HS-27A (cell line): ENCODE data around the gene HUS1.

Experiments used
- DNase-seq: peaks from one replicate; pipeline ENCODE4 v3.0.0-alpha.2; 2012; ENCODE audit warnings: low read depth, missing footprints

Gene HUS1

DNA sequence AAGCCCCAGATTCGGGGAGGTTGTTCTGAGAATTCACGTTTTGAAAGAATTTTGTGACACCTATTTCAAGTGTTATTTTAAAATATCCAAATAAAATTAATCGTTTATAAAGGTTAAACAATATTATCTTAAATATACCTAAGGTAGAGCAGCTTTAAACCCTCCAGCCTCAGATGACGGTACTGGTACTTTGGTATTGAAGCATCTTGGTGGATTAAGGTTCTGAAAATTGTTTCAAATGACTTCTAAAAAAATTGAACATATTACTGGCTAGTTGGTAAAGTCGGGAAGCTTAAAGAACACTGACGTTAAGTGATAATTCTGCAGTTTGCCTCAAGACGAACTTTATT lies 392 bp upstream of the HUS1 start:
- no peak for DNase-seq

- DNase-seq, result no peak
These were observed 648 bp downstream of the HUS1 start for GRCh38 chr7:47978790-47979144.

DNA sequence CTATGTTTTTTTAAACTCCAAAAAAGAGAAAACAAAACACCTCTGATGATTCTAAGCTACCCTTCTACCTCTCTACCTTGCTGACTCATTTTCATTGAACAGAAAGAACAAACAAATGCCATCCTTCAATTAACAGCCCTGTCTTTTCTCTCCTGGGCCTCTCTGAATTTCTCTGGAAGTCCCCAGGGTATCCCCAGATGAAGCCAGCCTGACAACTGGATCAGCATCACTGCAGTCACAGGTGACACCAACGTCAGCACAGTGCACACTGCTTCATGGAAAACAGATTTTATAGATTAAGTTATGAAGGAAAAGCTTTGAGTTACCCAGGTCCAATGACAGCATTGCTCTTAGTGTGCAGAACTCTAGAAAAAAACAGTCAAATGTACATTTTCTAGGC lies 5.7 kb downstream of the HUS1 start:
- no peak for DNase-seq

DNA sequence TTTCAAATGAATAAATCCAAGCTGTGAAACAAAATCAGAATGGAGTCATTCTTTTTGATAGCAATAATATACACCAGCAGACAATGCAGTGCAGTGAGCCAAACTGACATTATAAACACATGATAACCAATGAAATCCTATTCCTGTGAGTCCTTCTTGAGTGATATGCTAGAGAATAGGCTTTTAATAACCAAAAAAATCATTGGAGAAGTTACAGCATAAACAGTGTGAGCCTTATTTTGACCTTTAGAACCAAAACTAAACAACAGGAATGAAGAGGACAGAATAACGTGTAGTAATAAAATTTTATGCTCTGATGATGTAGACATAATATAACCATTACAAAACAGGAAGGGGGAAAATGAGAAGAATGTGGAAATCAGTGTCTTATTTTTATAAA lies 8.7 kb downstream of the HUS1 start:
- DNase-seq, result no peak

GRCh38 chr7:47968847-47969774 lies 10.3 kb downstream of the HUS1 start:
- peak; percentile 17 for DNase-seq

DNA sequence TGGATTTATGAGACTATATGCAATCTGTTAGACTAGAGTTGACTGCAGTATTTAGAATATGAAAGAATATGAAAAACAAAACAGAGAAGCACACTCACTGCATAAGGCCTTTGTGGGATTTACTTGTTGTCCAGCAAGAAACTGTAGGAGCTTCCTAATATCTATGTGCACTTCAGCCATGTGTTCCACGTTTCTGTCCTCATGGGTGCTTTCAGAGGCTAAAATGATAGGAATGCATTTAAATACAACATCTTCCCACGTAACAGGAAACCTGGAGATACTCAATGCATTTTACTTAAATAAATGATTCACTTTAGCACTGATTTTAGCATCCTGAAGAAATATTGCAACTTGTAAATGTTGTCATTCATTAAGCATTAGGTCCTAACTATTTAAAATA lies 11.7 kb downstream of the HUS1 start:
- DNase-seq, result no peak

- DNase-seq, result no peak
These were observed 12.3 kb downstream of the HUS1 start for GRCh38 chr7:47967123-47967522.

DNA sequence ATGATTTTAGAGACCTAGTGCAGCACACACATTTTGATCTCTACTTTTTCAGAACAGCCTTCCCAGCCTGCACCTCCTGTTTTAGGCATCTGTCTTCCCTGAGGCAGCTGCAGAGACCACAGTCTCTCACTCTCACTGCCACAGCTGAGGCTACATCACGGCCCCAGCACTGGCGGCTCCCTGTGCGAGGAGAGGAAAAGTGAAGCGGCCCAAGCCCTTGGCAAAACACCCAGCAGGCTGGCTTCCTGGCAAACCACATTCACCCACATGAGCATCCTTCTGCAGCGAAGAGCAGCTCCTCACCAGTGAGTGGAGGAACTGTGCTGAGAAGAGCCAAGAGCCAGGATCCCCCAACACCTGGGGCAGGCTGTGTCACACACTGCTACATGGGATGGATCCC lies 14.0 kb downstream of the HUS1 start:
- DNase-seq, result no peak

DNA sequence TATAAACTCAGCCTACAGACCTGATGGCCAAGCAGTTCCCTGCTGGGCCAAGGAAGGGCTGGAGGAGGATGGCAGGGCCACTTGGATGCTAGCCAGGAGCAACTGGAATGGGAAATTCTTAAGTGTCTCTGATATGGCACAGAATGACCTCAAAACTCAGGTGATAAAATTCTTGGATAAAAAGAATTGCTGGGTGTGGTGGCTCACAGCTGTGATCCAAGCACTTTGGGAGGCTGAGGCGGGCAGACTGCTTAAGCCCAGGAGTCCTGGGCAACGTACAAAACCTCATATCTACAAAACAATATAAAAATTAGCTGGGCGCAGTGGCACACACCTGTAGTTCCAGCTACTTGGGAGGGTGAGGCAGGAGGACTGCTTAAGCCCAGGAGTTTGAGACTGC lies 17.2 kb downstream of the HUS1 start:
- no peak for DNase-seq

DNA sequence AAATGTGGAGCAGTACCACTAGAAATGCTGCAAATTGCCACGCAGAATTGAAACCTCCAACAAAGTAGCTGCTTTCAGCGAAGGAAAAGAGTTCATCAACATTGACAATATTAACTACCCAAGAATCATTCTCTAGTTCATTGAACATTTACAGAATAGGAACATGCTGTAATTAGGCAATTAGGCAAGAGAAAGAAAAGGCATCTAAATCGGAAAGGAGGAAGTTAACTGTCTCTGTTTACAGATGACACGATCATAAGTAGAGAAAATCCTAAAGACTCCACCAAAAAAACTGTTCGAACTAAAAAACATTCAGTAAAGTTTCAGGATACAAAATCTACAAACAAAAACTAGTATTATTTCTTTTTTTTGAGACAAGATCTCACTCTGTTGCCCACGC lies 22.3 kb downstream of the HUS1 start:
- no peak for DNase-seq

- DNase-seq, result no peak
These were observed 23.2 kb downstream of the HUS1 start for GRCh38 chr7:47956220-47956619.

GRCh38 chr7:47954231-47954911 lies 25.0 kb downstream of the HUS1 start:
- DNase-seq, result no peak

- DNase-seq, result no peak
These were observed 25.6 kb downstream of the HUS1 start for GRCh38 chr7:47953822-47954221.

DNA sequence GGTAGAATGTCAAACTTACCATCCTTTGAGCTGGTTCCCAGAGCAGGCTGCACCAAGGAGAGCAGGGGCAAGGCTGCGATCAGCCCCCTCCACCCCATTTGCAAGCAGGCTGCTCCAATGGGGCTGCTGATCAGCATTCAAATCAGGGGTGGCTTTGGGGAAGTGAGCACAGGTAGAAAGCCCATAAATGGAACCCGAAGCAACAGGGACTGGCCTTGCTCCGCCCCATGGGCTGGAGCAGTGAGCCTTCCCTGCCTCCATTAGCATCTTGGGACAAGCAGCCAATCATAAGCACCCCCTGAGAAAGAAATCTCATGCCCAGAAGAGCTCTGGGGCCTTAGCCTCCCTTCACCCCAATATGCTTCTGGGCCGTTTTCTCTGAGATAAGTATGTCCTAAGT lies 27.2 kb downstream of the HUS1 start:
- no peak for DNase-seq

DNA sequence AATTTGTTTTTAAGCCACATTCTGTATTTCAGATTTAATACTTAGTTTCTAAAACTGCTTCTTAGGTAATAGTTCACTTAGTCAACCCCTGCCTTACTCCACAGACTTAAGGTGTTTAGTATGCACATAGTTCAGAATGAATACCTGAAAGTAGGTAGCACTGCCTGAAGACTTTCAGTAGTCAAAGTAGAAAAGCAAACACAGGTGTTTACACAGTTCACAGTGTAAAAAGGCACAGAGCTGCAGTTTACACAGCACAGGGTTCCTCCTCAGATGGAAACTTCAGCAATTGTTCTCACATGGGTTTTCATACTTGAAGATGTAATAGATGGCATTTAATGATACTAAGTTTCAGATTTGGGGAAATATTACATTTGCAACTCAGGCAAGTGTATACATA lies 28.0 kb downstream of the HUS1 start:
- DNase-seq, result no peak

- no peak for DNase-seq
These were observed 28.7 kb downstream of the HUS1 start for GRCh38 chr7:47950714-47951113.

DNA sequence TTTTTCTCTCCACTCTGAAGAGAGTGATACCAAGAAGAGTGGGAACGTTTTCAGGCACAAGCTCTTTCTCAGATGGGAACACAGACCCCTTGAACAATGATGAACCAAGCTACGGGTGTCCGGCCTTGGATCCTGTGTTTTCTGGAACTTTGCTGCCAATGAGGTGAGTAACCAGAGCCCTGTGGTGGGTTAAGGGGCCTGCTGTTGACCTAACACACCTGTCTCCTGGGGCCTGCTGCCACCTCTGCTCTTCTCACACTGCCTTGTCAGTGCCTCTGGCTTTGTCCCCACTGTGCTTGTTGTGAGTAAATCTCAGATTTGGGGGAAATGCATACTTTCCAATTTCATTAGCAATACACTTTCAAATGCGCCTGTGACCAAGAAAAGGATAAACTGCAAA lies 29.7 kb downstream of the HUS1 start:
- DNase-seq, result no peak

DNA sequence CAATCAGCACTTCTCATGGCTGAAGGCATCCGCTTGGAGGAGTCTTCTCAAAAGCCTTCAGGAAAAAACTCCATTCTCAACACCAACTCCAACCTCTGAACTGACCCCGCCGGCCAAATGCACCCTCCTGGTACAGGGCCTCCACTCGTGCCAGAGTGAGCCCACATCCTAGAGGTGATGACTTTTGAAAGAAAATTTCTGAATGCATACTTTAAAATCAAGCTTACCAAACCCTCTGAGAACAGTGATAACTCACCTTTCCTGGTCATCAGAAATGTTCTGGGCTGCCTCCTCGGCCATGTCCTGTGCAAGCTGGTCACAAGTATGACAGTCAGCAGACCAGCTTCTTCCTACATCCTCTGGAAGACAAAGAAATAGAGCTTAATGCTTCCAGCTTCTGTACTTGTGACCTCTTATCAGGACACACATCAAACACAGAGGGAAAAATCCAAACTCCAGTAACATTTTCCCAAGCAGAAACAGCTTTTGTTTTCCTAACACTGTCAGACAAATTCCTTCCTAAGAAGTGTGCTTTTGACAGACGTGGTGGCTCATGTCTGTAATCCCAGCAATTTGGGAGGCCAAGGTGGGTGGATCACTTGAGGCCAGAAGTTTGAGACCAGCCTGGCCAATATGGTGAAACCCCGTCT lies 31.1 kb downstream of the HUS1 start, which contains the start of gene PKD1L1:
Gene PKD1L1, minus strand, starts transcription at position 326 of the 650 bp plus-strand sequence. Its CDS starts 26 bp downstream, at position 300.
- DNase-seq, result no peak

- DNase-seq, result no peak
These were observed 32.1 kb downstream of the HUS1 start for GRCh38 chr7:47947355-47947749.

DNA sequence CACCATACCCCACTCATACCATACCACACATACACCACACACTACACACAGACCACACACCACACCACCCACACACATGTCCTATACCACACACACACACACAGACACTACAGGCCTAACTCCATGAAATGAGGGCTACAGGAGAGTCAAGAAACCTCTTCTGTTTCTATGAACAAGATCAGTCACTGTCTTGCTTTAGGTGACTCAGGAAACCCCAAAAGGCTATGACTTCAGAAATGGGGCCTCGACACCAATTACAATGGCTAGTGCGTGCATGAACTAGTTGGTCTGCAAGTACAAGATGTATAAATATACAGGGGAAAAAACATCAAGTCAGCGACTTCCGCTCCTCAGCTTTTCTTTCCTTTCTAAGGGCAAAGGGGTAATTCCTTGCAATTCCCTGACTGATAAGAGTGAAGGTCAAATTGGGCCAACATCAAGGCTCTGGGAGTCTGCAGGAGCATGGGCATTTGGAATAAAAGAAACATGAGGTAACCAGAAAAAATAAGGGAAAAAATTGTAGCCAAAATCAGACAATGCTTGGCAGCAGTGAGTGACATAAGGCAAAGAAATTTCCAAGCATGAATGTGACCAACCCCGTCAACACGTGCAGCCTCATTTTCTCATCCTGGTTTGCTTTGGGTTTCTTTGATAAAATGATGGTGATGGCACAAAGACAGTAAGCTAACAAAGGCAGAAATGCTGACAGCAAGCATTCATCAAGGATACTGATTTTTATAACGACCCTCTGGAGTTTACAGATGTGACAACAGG lies 32.6 kb downstream of the HUS1 start:
- no peak for DNase-seq

- peak; percentile 36 for DNase-seq
These were observed 34.0 kb downstream of the HUS1 start for GRCh38 chr7:47945261-47946015.
